ENCODE data around the gene VAV3.
"Not testable (repeated sequence)": the region's sequence is repeated elsewhere in the genome, so short reads cannot be mapped to it uniquely, and the experiment has no call there.

The VAV3 gene

GRCh38 chr1:107726860-107727259 is 238.1 kb downstream of the VAV3 start:
- TF ChIP-seq CTCF (IDR thresholded peaks at IDR 0.05; ENCODE audit: low read depth, low read length), result no peak
- H3K4me3 ChIP-seq (ENCODE audit: low read depth, low read length), result no peak overlapping the region

DNA sequence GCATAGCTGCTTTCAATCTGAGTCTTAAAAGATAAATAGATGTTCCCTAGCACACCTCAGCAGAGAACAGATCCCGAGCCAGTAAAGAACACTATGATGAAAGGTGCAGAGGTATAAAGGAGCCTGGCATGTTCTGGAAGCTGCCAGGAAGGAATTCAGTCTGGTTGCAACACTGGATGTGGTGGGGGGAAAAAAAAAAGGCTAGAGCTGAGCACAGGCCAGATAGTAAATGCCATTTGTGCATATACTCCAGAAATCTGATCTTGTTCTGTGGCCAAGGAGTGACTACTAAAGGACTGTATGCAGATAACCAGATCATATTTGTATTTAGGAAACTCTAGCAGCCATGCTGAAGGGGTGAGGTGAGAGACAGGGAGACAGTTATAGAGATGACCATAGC is 240.3 kb downstream of the VAV3 start:
- no peak overlapping the region for H3K4me3 ChIP-seq (ENCODE audit: low read depth, low read length)
- TF ChIP-seq CTCF (IDR thresholded peaks at IDR 0.05; ENCODE audit: low read depth, low read length), result no peak

GRCh38 chr1:107720210-107720609 is 244.8 kb downstream of the VAV3 start:
- not testable (repeated sequence) for H3K4me3 ChIP-seq (ENCODE audit: low read depth, low read length)

DNA sequence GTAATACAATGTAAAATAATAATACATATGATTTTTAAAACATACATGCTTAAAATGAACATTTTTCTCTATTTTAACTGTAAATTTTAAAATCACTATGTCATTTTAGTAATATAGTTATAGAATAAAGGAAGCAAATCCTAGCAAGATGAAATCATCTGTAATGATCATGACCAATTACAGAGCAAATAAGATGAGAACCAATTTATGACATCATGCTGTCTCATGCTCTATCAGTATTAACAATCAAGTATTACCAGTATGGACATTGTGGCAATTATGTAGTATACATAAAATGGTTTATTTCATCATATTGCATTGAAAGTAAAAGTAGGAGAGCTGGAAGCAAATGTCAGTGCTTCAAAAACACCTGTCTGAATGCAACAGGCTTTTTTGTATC is 255.0 kb downstream of the VAV3 start:
- no peak overlapping the region for H3K4me3 ChIP-seq (ENCODE audit: low read depth, low read length)
- TF ChIP-seq CTCF (IDR thresholded peaks at IDR 0.05; ENCODE audit: low read depth, low read length), result no peak

DNA sequence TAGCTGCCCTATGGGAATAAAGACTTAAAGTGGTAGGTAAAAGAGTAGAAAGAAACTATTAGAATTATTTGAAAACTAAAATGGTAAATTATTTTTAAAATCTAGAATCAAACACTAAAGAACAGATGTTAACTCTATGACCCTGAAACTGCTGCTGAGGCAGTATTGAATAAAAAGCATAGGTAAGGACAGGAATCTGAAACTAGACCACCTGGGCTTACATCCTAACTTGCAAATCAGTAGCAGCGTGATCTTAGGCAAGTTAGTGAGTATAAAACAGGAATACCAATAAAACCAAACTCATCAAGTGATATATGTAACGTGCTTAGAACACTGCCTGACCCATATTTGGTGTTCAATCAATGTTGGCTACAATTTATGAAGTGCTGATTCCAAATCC is 257.9 kb downstream of the VAV3 start:
- TF ChIP-seq CTCF (IDR thresholded peaks at IDR 0.05; ENCODE audit: low read depth, low read length), result no peak
- no peak overlapping the region for H3K4me3 ChIP-seq (ENCODE audit: low read depth, low read length)

DNA sequence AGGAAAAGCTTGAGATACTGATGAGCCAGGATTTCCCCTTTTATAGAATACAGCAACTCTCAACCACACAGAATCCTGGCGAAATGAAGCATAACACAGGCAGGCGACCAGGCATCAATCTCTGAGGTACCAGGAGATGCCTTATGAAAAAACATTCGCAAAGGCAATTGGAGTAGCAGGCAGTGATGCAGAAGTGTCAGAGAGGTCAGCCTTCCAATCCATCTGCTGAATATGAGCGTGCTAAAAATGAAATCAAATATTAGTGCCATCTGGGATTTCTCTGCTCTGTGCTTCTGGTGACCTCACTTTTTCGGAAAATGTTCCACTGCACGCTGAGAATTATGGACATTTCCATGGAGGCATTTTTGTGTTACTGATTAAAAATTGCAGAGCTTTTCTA is 258.8 kb downstream of the VAV3 start:
- no peak overlapping the region for H3K4me3 ChIP-seq (ENCODE audit: low read depth, low read length)
- no peak for TF ChIP-seq CTCF (IDR thresholded peaks at IDR 0.05; ENCODE audit: low read depth, low read length)

DNA sequence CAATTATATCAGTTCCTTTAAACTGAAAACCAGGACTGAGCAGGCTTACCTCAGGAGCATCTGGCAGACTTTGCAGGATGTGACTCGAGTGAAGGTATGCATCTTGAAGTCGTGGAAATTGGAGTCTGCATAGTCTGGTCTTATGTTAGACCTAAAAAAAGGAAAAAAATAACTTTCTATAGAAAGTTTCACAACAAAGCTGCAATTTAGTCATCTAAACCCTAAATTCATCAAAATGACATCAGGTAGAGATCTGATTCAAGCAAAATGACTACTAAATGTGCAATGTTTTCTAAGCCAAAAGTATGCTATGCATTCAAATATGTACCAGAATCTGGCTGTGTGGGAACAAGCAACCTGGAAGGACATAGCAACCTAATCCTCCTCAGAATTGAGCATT is 260.1 kb downstream of the VAV3 start:
- no peak overlapping the region for H3K4me3 ChIP-seq (ENCODE audit: low read depth, low read length)
- TF ChIP-seq CTCF (IDR thresholded peaks at IDR 0.05; ENCODE audit: low read depth, low read length), result no peak

GRCh38 chr1:107702946-107703571 is 261.9 kb downstream of the VAV3 start:
- no peak for TF ChIP-seq CTCF (IDR thresholded peaks at IDR 0.05; ENCODE audit: low read depth, low read length)
- H3K4me3 ChIP-seq (ENCODE audit: low read depth, low read length), result no peak overlapping the region

- not testable (repeated sequence) for H3K4me3 ChIP-seq (ENCODE audit: low read depth, low read length)
These were observed 264.3 kb downstream of the VAV3 start for GRCh38 chr1:107700651-107701050.
